CD4-positive, alpha-beta T cell treated with Interferon alpha-2 for 1 hour (primary cell): ENCODE measurements around the gene ZNF554.

Experiments used
- DNase-seq, 2 donors: peaks; one replicate each; pipeline ENCODE4 v3.0.0-alpha.2; 2020 to 2022

ZNF554 gene

DNA sequence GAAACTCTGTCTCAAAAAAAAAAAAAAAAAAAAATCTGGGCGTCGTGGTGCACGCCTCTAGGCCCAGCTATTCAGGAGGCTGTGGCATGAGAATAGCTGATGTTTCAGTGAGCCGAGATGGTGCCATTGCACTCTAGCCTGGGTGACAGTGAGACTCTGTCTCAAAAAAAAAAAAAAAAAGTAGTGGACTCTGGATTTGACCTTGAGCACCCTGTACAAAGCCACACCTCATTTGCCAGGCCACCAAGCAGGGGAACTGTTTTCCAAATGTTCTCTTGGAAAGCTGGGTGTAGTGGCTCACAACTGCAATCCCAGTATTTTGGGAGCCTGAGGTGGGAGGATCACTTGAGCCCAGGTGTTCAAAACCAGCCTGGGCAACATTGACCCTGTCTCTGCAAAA, 17.8 kb downstream of the ZNF554 start:
- DNase-seq = no peak

DNA sequence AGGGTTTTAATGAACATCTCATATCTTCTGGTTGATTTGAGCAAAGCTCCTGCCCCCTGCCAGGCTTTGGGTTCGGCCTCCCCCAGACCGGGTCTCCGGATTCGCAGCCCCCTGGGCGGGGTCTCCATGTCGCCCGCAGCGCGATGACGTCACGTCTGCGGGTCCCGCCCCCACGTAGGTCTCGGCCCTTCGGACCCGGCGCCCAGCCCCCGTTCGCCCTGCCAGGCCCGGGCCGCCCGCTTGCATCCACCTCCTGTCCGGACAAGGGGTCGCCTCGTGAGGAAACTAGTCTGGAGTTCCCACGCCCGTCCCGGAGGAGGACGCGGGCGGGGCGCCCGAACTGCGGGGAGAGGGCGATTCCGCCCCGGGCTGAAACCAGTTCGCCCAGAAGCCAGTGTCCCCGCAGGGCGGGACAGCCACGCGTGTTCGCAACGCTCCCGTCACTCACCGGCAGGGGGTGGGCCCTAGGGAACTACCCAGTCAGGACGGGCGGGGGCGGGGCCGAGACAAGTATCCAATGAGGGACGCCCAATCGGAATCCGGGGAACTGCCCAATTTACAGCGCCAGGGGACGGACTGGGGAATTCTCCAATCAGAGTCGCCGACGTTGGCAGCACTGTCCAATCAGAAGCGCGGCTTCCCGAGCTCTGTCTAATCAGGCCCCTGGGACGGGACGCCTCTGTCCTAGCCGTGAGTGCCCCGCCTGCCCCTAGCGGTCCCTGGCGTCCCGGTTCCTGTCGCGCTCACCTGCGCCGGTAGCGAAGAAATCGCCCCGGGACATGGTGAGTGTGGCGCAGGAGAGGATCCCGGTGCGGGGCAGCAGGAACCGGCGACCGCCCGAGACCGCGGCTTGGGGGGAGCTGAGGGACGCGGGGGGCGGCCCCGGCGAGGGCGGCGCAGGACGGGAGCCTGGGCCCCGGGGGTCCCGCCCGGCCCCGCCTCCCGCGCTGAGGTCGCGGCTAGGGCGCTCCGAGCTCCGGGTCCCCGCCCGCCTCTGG, 21.4 kb downstream of the ZNF554 start, which contains the start of gene ZNF555:
ZNF555 (plus strand) TSS at position 682 of the 998 bp plus-strand sequence; CDS start at position 780, 98 bp downstream.
- DNase-seq = peak; percentile 99

DNA sequence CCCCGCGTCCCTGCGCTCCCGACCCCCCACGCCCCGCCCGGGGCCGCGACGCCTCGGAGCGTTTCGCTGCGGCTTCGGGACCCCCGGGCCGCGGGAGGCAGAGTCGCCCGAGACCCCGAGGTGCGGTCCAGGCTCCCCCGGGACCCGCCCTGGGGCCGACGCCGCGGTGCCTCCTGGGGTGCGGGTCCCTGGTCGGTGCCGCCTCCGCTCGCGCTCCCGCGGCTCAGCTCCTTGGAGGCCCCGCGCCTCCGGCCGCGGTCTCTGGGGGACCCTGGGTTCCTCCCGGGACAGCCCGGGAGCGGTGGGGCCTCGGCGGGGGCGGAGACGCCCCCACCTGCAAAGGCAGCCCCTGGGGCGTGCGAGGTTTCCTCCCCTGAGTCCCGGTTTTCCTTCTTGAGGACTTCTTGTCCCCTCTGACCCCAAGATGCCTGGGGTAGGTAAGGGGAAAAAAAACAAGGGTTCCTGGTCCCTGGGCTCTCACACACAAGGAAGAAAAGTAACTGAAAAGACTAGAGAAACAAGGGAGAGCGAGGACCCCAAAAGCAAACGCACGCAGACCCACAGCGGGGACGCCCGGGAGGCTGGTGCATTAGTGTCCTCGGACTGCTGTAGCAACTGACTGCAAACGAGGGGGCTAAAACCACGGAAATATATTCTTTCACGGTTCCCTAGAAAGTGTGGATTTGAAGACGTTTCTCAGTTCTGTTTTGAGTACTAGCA, 22.3 kb downstream of the ZNF554 start:
- no peak for DNase-seq

GRCh38 chr19:2845107-2845506, 25.4 kb downstream of the ZNF554 start:
- no peak for DNase-seq

GRCh38 chr19:2846180-2846894, 26.7 kb downstream of the ZNF554 start:
- DNase-seq = no peak

DNA sequence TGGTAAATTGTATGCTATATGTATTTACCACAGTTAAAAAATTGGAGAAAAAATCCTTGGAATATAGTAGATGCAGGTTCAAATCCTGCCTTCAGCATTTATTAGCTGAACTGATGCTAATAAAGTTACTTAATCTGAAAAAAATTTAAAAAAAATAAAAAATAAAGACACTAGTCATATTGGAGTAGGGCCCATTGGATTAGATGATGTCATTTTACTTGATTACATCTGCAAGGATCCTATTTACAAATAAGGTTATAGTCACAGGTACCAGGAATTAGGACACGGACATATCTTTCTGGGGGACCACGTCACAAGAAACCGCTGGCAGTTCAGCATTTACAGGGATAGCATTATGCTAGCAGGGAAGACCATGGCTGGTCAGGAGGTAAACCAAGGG, 27.8 kb downstream of the ZNF554 start:
- DNase-seq = no peak

DNA sequence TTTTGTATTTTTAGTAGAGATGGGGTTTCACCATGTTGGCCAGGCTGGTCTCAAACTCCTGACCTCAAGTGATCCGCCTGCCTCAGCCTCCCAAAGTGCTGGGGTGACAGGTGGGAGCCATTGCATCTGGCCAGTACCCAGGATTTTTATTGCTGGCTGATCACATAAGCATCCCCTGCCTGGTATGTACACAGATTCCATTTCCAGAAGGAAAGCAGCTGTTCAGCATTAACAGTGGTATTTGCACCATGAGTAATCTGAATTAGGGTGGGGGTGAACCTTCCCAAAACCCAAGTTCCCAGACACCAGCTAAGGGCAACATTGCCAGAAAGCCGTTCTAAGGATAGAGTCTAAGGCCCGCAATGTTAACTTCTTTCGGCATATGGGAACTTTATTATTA, 28.9 kb downstream of the ZNF554 start:
- no peak for DNase-seq

DNA sequence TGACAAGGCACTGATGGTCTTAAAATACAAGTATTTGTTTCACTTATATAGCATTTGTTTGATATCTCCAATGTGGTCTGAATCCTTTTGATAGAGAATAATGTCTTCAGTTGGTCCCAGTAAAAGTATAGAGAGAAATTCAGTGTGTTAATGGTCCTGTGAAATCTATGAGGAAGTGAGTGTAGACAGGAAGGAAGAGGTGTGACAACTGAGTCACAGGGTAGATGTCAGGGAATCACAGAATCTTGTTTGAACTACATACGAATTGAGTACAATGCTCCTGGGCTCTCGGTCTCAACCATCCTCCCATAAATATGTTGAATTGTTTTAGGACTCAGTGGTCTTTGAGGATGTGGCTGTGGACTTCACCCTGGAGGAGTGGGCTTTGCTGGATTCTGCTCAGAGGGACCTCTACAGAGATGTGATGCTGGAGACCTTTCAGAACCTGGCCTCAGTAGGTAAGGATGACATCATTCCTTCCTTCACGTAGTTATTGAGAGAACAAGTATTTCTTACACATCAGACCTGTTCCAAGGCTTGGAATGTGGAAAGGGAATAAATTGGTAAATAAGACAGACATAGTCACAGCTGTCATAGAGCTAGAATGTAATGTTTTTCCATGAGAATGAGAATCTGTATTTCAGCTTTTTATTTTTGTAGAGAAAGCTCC, 30.7 kb downstream of the ZNF554 start:
- DNase-seq = no peak

- no peak for DNase-seq
Measured at GRCh38 chr19:2852598-2852997, 32.9 kb downstream of the ZNF554 start.

DNA sequence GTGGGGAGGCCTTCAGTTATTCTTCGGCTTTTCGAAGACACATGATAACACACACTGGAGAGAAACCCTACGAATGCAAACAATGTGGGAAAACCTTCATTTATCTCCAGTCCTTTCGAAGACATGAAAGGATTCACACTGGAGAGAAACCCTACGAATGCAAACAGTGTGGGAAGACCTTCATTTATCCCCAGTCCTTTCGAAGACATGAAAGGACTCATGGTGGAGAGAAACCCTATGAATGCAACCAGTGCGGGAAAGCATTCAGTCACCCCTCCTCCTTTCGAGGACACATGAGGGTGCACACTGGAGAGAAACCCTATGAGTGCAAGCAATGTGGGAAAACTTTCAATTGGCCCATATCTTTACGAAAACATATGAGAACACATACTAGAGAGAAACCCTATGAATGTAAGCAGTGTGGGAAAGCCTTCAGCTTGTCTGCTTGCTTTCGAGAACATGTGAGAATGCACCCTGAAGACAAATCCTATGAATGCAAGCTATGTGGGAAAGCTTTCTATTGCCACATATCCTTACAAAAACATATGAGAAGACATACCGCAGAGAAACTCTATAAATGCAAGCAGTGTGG, 33.4 kb downstream of the ZNF554 start:
- DNase-seq = no peak

- DNase-seq = no peak
Measured at GRCh38 chr19:2854849-2855248, 35.2 kb downstream of the ZNF554 start.

GRCh38 chr19:2856457-2857050, 36.9 kb downstream of the ZNF554 start:
- peak; percentile 12 to 61 for DNase-seq

DNA sequence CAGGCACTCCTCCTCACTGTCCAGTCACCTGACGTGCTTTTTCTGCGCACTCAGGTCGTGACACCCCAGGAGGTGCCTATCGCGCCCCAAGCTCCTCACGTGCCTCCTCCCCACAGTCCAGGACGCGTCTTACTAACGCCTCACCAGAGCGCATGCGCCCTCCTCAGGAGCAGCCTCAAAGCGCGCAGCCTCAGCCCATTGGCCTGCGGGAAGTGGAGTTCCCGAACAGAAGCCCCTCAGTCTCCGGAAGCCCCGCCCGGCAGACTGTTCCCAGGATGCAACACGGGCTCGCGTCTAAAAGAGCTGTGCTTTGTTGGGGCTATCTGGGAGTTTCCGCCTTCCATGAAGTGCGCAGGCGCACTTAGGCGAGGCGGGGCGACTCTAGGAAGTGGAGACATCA, 39.2 kb downstream of the ZNF554 start:
- no peak for DNase-seq

DNA sequence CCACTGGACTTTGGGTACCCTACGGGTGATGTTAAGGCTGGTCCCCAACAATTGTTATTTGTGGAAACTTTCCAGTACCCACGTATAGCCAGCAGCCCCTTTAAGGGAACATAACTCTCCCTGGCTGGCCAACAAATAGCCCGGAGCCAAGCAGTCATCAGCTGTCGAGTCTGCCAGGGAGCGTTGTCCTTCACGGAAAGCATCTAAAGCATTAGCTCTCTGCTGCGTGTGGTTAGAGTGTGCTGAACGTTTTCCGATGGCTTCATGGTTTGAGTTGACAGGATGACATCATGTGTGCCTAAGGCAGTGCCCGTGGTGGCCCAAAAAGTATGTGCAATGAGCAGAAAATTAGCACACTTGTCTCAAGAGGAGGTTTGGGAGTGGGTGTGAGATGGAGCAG, 44.1 kb downstream of the ZNF554 start:
- DNase-seq = no peak

GRCh38 chr19:2865334-2866100, 45.8 kb downstream of the ZNF554 start:
- DNase-seq = no peak

DNA sequence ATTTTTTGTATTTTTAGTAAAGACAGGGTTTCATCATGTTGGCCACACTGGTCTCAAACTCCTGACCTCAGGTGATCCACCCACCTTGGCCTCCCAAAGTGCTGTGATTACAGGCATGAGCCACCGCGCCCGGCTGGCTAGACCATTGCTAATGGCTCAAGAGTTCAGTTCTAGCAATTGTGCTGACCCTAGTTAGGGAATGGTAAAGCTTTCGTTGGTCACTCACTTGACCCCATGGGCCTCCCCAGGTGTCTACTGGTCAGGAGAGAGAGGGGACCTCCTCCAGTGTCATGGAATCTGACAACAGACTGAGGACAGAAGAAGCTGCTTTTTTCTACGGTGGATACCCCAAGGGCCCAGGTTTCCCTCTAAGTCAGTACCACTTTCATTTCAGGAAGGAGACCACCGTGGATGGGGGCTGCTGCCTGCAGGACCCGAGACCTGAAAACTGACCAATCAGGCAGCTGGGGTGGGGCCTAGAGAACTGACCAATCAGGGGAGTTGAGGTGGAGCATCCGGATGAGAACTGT, 46.9 kb downstream of the ZNF554 start:
- DNase-seq = no peak

GRCh38 chr19:2867025-2867991, 47.6 kb downstream of the ZNF554 start, which contains the start of gene ZNF556:
ZNF556 (plus strand) TSS chr19:2867335; CDS start chr19:2867422, 87 bp downstream.
- DNase-seq = no peak

GRCh38 chr19:2869618-2870017, 50.0 kb downstream of the ZNF554 start:
- DNase-seq = no peak

GRCh38 chr19:2872175-2872574, 52.5 kb downstream of the ZNF554 start:
- peak; percentile 6 to 22 for DNase-seq
